Measurements from ENCODE around the gene HMOX1.

Gene HMOX1, protein sequence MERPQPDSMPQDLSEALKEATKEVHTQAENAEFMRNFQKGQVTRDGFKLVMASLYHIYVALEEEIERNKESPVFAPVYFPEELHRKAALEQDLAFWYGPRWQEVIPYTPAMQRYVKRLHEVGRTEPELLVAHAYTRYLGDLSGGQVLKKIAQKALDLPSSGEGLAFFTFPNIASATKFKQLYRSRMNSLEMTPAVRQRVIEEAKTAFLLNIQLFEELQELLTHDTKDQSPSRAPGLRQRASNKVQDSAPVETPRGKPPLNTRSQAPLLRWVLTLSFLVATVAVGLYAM

DNA sequence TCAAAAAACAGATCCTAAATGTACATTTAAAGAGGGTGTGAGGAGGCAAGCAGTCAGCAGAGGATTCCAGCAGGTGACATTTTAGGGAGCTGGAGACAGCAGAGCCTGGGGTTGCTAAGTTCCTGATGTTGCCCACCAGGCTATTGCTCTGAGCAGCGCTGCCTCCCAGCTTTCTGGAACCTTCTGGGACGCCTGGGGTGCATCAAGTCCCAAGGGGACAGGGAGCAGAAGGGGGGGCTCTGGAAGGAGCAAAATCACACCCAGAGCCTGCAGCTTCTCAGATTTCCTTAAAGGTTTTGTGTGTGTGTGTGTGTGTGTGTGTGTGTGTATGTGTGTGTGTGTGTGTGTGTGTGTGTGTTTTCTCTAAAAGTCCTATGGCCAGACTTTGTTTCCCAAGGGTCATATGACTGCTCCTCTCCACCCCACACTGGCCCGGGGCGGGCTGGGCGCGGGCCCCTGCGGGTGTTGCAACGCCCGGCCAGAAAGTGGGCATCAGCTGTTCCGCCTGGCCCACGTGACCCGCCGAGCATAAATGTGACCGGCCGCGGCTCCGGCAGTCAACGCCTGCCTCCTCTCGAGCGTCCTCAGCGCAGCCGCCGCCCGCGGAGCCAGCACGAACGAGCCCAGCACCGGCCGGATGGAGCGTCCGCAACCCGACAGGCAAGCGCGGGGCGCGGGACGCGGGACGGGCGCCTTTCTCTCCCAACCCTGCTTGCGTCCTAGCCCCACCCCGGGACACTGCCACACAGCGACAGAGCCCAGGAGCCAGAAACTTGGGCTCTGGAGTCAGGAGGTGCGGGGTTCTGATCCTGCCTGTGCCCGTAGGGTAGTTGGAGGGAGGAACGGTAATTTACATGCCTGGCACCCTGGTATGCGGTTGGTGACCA lies at the start of gene HMOX1:
Gene HMOX1, plus strand, starts transcription at position 560 of the 887 bp plus-strand sequence. Its CDS starts 78 bp downstream, at position 638.
- DNase-seq: peak; percentile 66

DNA sequence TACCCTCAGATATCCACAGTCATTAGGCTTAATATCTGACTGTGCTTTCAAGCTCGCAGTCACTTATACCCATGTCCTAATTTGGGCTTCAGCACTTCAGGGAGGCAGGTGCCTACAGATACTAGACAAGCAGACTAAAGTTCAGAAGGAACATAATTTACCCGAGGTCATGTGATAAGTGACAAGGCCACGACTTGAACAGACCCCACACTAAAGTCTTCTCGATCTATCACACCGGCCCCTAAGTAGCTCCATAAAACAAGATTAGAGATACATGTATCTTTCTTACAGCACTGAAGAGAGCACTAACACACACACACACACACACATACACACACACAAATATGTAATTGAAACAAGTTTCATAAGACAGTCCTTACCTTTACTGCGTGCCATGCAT lies 48.6 kb upstream of the HMOX1 start:
- DNase-seq: no peak

DNA sequence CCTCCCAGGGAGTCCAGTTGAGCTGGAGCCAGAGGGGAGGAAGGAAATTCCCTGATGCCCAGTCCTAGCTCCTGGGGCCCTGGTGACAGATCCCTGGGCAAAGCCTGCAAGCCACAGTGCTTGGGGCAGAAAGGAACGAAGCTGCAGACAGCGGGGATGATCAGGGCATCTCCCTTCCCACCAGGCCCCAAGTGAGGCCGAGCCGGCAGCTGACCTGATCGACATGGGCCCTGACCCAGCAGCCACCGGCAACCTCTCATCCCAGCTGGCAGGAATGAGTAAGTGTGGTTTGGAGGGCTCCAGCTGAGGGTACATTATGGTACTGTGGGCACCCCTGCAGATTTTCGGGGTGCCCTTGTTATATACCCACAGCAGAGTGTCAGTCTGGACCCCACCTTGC lies 47.7 kb upstream of the HMOX1 start:
- DNase-seq: no peak

DNA sequence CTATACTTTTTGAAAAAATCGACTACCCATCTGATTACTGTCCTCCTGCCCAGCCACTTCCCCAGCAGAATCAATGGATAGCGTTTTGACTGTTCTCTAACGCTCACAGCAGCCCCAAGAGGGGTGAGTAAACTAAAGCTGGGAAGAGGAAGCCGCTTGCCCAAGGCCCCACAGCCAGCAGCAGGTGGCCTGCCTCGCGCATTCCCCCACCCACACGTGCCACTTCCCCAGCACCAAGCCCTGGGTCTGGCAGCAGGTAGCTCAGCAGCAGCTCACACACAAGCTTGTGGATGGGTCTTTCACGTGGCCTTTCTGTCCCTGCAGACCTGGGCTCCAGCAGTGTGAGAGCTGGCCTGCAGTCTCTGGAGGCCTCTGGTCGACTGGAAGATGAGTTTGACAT lies 46.9 kb upstream of the HMOX1 start:
- DNase-seq: peak; percentile 44

DNA sequence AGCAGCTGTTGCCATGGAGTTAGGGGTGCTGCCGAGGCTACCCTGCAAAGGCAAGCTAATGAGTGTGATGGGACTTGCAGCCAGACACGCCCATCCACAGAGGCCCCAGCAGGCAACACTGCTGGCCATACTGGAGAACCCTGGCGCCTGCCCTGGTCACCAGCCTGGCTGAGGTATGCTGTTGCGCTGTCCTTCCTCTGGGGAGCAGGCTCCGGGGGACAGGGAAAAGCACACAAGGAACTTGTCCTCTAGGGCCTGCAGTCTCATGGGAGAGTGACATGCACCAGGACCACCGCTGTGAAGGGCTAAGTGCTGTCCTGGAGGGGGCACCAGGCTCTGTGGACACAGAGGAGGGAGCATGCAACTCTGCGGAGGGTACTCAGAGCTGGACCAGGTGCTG lies 45.4 kb upstream of the HMOX1 start:
- no peak for DNase-seq

DNA sequence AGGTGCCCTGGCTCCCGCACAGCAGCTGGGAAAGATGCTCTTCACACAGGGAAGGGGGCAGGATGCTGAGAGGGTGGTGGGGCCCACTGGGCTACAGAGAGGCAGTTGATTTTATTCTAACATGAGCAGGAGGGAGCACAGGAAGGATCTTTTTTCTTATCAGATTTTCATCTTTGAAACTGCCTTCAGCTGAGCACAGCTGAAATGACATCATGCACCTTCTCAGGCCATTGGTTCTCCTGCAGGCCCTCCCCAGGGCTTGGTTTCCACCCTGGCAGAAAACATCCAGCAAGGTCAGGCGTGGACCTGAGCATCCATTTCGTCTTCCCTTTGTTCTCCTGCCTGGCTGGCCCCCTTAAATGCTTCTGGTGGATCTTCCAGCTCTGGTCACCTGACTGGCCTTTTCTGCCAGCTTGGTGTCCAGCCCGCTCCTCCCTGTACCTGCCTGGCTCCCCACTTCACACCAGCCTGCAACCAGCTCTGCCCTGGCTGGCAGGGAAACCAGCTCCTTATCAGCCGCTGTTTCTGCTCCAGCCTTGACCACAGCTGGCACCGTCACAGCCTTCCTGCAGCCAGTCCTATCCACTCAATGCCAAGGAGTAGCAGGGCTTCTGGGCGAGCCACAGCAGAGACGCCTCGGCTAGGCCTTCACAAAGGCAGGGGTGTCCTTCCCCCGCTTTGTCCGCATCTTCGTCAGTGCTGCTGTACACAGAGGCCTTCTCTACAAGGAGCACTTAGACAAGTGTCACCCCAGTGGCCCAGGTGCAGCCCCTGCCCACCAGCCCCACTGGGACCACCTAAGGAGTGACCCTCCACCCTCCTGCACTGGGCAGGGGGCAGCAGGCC lies 44.7 kb upstream of the HMOX1 start:
- DNase-seq: peak; percentile 39

DNA sequence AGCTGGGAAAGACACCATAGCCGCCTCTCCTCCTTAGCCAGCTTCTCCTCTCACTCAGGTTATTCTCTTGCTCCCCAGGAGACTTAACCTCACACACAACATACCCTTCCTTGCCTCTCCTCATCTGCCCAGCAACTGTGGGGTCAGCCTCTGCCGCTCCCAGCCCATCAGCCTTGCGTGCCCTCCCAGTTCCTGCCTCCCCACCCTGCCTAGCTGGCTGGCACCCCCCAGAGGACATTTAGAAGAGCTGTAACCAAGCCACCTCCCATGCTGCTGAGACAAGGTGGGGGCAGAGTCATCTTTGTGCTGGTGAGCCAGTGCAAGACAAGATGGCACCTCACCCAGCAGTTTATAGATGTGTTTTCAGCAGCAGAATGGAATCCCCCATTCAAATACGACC lies 43.0 kb upstream of the HMOX1 start:
- peak; percentile 27 for DNase-seq

DNA sequence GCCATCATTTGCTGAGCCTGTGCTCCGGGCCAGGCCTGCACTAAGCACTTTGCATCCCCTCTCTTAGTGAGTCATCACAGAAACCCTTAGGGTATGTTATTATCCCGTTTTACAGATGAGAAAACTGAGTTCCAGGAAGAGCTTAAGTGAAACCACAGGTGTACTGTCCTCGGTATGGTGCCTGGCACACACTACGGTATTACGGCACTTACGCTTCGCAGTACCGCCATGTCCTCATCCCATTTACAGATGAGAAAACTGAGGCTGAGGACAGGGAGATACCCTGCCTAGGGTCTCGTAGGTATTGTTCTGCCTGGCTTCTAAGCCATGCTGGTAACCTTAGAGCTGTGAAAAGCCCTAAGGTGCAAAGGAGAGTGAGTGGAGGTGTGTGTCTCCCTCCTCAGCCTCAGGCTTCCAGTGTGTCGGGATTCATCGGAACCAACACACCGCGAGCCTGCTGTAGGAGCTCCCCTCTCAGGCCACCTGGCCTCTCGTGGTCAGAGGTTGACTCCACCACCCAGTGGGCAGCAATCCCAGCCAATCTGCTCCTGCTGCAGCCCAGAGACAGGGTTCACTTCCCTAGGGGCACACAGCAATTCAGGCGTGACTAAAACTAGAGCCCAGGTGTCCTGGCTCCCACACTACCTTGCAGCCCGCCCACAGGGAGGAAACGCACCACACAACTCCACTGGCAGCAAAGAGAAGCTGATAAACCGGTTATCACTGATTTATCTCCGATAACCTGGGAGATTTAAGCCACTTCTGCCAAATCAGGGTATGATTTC lies 39.6 kb upstream of the HMOX1 start:
- DNase-seq: no peak

DNA sequence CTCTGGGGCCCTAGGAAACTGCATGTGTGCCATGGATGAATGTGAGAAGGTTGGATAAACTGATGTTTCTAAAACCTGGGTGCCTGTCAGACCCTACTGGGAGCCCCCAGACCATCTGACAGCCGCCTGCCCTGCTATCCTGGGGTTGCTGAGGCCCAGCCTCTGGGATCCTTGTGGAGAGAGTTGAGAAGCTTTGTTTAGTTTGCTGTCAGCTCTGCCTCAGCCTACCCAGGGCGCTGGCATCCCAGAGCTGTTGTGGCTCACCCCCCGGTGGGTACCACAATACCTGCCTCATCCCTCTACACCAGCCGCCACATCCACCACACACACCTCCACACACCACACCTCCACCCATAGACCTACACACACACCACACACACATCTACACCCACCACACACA lies 38.5 kb upstream of the HMOX1 start:
- no peak for DNase-seq

DNA sequence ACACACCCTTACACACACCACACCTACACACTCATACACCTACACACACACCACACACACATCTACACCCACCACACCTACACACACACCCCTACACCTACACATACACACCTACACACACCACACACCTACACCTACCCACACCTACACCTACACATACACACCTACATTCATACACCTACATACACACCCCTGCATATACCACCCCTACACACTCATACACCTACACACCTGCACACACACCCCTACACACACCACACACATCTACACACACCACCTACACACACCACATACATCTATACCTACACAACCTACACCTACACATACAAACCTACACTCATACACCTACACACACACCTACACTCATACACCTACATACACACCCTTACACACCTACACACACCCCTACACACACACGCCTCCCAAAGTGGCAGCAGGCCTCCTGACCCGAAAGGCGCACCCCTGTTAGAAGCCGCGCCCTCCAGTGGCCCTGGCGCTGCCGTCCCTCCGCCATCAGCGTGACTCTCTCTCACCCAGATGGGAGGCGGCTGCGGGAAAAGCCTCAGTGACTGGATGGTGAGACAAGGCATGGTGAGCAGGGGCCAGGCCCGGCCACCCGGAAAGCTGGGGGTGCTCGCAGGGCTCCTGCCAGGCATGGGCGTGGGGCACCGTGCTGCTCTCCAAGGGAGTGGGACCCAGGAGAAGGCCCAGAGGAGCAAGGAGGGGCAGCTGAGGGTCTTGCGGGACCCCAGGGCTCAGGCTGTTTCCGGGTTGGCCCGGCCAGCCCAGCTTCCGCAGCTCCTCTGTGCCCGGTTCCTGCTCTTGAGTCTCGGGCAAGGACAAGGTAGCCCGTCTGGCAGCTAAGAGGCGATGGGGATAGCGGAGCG lies 37.0 kb upstream of the HMOX1 start:
- no peak for DNase-seq

DNA sequence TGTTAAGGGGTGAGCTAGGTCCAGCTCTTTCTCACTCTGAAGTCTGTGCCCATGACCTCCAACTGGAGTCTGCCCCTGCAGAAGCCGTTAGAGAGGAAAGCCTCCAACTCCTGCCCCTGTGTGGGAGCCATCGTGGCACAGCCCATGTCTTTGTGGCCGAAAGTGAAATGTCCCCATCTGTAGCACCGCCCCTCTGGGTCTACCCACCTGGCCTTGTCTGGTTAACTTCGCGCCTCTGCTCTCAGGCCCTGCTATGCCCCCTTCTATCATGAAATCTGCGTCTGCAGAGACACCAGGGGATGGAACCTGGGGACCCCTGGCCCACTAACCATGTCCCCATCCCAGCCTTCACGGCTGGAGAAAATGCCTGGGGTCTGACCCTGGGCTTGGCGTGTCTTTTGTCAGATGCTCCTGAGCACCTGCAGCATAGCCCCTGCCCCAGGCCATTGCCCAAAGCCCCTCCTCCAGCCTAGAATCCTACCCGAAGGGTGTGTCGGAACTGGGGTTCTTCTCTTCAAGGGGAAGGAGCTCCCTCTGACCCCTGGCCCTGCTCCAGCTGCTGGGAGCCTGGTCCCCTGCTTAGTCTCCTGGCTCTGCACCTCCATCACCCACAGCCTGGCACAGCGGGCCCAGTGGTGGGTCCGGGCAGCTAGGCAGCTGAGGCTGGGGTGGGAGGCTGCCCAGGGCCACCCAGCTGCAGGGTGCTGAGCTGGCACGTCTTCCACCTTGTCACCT lies 35.8 kb upstream of the HMOX1 start:
- no peak for DNase-seq

DNA sequence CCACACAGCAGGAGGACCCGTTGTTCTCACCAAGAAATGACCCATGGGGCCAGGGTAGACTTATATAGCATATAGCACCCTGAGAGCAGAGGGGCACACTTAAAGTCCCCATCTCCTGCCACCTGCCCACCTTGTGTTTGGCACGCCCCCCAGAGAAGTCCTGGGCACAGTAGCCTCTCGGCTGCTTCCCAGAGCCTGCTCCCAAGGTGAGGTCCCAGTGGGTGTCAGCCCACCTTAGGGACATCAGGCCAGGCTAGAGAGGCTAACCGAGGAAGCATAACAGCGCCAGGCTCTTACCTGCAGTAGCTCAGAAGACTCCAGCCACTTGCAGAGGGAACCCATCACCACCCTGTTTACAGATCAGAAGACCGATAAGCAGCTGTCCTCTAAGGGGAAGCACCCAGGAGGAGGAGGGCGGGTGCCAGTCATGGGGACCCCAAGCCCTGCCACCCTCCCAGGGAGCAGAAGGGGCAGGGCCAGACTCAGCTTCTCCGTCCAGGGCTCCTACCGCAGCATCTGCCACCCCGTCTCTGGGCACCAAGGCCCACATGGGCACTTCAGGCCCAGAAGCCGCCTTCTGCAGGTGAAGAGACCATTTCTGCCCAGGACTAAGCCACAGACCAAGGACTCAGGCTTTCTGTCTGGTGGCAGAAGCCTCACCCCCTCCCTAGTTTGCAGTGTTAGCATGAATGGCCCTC lies 34.9 kb upstream of the HMOX1 start:
- DNase-seq: no peak

DNA sequence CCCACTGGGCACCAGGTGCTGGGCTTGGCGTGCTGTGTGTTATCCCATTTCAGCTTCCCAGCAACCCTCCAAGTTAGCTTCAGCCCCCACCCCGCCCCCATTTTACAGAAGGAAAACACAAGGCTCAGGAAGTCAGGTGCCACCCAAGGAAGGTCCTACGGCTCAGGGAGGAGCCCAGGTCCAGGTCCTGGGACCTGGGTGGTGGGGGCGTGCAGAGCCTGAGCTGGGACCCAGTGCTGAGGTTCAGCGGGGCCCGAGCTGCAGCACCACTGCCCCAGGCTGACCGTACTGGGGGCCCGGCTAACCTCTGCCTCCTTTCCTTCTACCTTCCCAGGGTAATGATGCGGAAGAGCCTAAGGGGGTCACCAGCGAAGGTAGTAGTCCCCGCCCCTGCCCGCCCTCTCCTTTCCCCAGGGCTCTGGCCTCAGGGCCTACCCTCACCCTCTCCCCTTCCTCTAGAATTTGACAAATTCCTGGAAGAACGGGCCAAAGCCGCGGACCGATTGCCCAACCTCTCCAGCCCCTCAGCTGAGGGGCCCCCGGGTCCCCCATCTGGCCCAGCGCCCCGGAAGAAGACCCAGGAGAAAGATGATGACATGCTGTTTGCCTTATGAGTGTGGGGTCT lies 34.2 kb upstream of the HMOX1 start:
- no peak for DNase-seq

DNA sequence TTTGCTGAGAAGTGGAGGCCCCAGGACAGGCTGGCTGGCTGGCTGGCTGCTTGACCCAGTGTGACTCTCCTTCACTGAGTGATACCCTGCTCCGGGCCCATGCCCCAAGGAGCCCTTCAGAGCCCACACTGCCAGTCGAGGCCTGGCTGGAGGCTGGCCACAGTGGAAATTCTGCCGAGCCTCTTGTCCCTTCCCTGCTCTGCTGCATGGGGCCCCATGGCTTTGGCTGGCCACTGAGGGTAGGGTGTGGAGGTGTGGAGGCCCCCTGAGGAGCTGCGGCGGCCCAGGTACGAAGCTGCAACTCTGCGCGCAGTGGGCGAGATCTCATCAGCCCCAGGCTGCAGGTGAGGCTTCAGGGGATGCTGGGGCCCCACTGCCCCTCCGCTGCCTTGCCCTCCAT lies 33.4 kb upstream of the HMOX1 start:
- DNase-seq: no peak

DNA sequence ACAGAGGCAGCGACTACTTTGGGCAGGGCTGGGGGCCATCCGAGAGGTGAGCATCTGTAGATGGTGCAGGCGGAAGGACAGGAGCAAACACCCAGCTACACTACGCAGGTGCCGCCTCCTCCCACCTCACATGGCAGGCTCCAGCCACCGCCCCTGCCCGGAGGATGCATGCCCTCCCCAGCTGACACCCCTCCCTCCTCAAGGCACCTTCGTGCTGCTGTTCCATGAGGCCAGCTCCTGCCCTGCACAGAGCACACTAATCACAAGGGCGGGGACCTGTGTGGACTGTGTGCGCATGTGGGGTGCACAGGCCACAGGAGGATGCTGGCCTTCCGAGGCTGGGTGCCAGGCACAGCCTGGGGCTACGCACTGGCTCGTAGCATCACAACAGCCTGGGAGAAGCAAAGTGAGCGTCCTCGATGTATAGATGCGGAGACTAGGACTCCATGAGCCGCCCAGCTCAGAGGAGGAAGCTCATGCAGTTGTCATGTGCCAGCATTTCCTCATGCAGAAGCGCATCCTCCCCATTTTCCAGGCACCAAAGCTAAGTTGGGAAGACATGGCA lies 32.8 kb upstream of the HMOX1 start:
- DNase-seq: no peak

DNA sequence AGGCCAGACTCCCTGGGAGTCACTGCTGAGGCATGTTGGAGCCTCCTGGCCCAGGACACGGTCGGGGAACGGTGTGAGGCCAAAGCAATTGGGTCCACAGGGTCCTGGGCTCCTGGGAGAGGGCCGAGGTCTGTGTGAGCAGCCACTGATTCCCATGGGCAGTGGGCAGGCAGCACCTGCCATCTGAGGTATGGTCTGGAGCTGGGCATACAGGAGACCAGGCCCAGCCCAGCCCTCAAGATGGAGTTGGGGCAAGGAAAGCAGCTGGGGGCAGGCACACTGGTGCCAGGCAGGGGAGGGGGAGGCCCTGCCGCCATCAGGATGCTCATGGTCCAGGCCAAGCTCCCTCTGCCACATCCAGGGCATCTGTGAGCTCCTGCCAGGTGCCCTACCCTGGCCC lies 32.2 kb upstream of the HMOX1 start:
- DNase-seq: no peak

DNA sequence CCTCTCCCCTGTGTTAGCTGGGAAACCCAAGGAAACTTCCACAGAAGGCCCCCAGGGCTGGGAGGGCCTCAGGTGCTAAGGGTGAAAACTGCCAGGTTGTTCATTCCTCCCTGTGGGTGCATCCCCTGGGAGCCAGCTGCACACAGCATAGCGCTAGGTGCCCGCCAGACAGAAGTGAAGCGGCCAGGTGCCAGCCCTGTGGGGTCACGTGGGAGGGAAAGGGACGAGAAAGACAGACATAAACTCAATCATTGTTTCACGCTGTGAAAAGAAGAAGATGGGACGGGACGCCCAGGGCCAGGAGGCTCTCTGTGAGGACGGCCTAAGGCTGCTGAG lies 31.6 kb upstream of the HMOX1 start:
- no peak for DNase-seq

DNA sequence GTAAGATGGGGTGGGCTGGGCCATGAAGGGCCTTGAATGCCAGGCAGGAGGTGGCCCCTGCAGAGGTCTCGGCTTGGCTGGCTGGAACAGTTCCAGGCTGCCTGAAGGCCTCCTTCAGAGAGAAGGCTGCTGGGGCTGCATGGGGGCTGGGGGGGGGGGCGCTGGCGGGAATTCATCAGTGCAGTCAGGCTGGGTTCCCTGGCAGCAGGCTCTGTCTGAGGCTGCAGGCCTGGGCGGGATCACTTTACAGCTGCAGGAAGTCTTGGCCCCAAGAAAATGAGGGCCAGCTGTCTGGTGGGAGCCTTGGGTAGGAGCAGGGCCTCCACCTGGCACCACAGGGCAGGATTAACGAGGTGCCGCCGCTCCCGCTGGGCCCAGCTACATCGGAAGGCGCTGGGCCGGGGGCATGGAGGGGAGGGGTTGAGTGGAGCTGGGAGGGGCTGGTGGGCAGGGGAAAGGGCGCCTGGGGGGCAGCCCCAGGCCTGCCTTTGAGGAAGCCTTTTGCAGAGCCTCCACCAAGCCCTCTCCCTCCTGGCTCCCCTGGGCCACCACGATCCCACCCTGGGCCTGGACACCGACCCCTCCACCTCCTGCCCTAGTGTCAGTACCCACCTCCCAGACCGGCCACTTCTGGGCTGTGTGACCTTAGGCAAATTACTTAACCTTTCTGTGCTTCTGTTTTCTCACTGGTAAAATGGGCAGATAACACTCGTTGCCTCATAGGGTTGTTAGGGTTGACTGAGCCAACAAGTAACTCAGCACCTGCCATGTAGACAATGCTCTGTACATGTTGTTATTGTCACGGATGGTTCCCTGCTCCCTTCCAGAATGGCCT lies 31.0 kb upstream of the HMOX1 start:
- no peak for DNase-seq

All from activated CD4-positive, alpha-beta T cell treated with anti-CD3 and anti-CD28 coated beads, Interleukin-2, amount 50 U/mL, for 16 hours (primary cell).